Keratinocyte (primary cell): ENCODE data around the gene PUS3. TPM values are rescaled to one million over a fixed set of nuclear protein-coding genes. Genes with fewer than 3 reads are reported as not detected.

Experiments used
- DNase-seq: peaks from one replicate; pipeline ENCODE4 v3.0.0-alpha.2; 2011; ENCODE audit warnings: low read depth, missing footprints, low spot score
- FAIRE-seq: peaks from 2 replicates; lab custom pipeline; 2011; peaks lifted over from hg19 to GRCh38; lab: Jason Lieb, UNC
- H2AFZ ChIP-seq: 2 replicates; pipeline ENCODE4 v1.6.0; 2012; ENCODE audit warnings: low read length, control low read depth, inconsistent platforms; ENCODE audit not compliant: control insufficient read depth
- H3K27ac ChIP-seq: 2 replicates; pipeline ENCODE4 v1.5.1; 2011; ENCODE audit warnings: low read length; ENCODE audit not compliant: control insufficient read depth, insufficient read depth
- H3K27me3 ChIP-seq: 3 replicates; pipeline ENCODE4 v1.6.0; 2011; ENCODE audit warnings: low read length; ENCODE audit not compliant: control insufficient read depth, insufficient read depth; ENCODE audit errors: extremely low read depth
- H3K36me3 ChIP-seq, 2 experiments: 2 replicates in 1 of 2; 3 replicates in 1 of 2; pipeline ENCODE4 v1.5.1; 2011; ENCODE audit warnings: low read length in 2 of 2, mild to moderate bottlenecking in 1 of 2; ENCODE audit not compliant: control insufficient read depth in 2 of 2, insufficient read depth in 2 of 2; ENCODE audit errors: extremely low read depth in 1 of 2
- H3K4me1 ChIP-seq: 3 replicates; pipeline ENCODE4 v1.5.1; 2011; ENCODE audit warnings: low read length; ENCODE audit not compliant: control insufficient read depth, insufficient read depth; ENCODE audit errors: extremely low read depth
- H3K4me2 ChIP-seq: 3 replicates; pipeline ENCODE4 v1.6.0; 2011; ENCODE audit warnings: low read depth, low read length; ENCODE audit not compliant: control insufficient read depth, insufficient read depth; ENCODE audit errors: extremely low read depth
- H3K4me3 ChIP-seq, 3 experiments: fragments of 200-600 bp in 1 of 3; sonication (generic) in 1 of 3; 2 replicates in 2 of 3; 3 replicates in 1 of 3; pipeline ENCODE4 v1.5.1; 2011 to 2016; ENCODE audit warnings: low read length in 3 of 3, mild to moderate bottlenecking in 3 of 3, control low read depth in 2 of 3, inconsistent platforms in 1 of 3, low read depth in 1 of 3, mixed read lengths in 1 of 3, mixed run types in 1 of 3, moderate library complexity in 1 of 3; ENCODE audit not compliant: control insufficient read depth in 2 of 3, insufficient read depth in 2 of 3; ENCODE audit errors: extremely low read depth in 1 of 3
- H3K79me2 ChIP-seq: 2 replicates; pipeline ENCODE4 v1.6.0; 2012; ENCODE audit warnings: low read length; ENCODE audit not compliant: control insufficient read depth, insufficient read depth
- H3K9ac ChIP-seq: 3 replicates; pipeline ENCODE4 v1.6.0; 2011; ENCODE audit warnings: low read length; ENCODE audit not compliant: control insufficient read depth, insufficient read depth; ENCODE audit errors: extremely low read depth
- H3K9me1 ChIP-seq: 3 replicates; pipeline ENCODE4 v1.6.0; 2011; ENCODE audit warnings: low read length; ENCODE audit not compliant: control insufficient read depth, insufficient read depth; ENCODE audit errors: extremely low read depth
- H3K9me3 ChIP-seq: 2 replicates; pipeline ENCODE4 v1.5.1; 2012; ENCODE audit warnings: low read depth, low read length; ENCODE audit not compliant: control insufficient read depth
- H4K20me1 ChIP-seq: 3 replicates; pipeline ENCODE4 v1.6.0; 2011; ENCODE audit warnings: low read length; ENCODE audit not compliant: control insufficient read depth, insufficient read depth; ENCODE audit errors: extremely low read depth
- EZH2 ChIP-seq: IDR thresholded peaks from one replicate; pipeline ENCODE4 v1.6.1; 2012; ENCODE audit warnings: inconsistent platforms, mild to moderate bottlenecking, low read length, moderate library complexity
- dilution Hi-C: fragments of 300-500 bp; cut with MboI; formaldehyde crosslinking; loops from one replicate; pipeline ENCODE4 v1.7.0; 2020; ENCODE audit warnings: low sequenced_read_pairs; ENCODE audit not compliant: extremely low pct_ligation_motif_present
- polyA plus RNA-seq, 5 experiments: library from polyadenylated mRNA; depleted of rRNA in 3 of 5; stranded (reverse) in 3 of 5; stranded (forward) in 1 of 5; unstranded in 1 of 5; fragments of >200 nt; gene quantifications; 1 replicate in 1 of 5; 2 replicates in 3 of 5; 3 replicates in 1 of 5; pipeline versions ENCODE4 v1.2.1 to v1.2.3, GENCODE V29; 2011 to 2012; ENCODE audit warnings: missing spikeins in 2 of 5, low read depth in 1 of 5, low replicate concordance in 1 of 5
- TF ChIP-seq, protein P1 (sequence below), 3 experiments: IDR thresholded peaks in 1 of 3; conservative IDR thresholded peaks in 1 of 3; optimal IDR thresholded peaks in 1 of 3; 2 replicates in 2 of 3; 3 replicates in 1 of 3; pipeline versions ENCODE3 to v1.5.1; 2011; ENCODE audit warnings: low read length in 3 of 3, mild to moderate bottlenecking in 3 of 3, moderate library complexity in 2 of 3, control low read depth in 1 of 3, inconsistent platforms in 1 of 3; ENCODE audit not compliant: insufficient read depth in 2 of 3; ENCODE audit errors: extremely low read depth in 1 of 3

Gene PUS3
- polyA plus RNA-seq, 1 donor (not counting 4 experiments of a cell fraction or from before 2014, with no cell fraction given) = 11.8 TPM

DNA sequence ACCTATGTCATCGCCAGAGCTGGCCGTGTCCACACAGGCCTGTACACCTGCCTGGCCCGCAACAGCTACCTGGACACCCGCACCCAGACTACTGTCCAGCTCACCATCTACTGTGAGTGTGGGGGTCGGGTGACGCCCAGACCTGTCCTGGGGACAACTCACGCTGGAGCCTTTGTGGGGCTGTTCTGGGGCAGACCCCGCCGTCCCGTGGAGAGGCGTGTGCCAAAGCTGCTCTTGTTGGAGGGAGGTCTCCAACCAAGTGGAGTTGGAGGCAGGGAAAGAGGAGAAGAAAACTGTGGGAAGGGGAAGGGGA, 47.1 kb upstream of the PUS3 start:
- H3K79me2 ChIP-seq = no peaks in the 10 kb centered on the region
- H3K4me3 ChIP-seq = no peak overlapping the region
- H3K27ac ChIP-seq = no peak overlapping the region
- TF ChIP-seq, protein P1, sequence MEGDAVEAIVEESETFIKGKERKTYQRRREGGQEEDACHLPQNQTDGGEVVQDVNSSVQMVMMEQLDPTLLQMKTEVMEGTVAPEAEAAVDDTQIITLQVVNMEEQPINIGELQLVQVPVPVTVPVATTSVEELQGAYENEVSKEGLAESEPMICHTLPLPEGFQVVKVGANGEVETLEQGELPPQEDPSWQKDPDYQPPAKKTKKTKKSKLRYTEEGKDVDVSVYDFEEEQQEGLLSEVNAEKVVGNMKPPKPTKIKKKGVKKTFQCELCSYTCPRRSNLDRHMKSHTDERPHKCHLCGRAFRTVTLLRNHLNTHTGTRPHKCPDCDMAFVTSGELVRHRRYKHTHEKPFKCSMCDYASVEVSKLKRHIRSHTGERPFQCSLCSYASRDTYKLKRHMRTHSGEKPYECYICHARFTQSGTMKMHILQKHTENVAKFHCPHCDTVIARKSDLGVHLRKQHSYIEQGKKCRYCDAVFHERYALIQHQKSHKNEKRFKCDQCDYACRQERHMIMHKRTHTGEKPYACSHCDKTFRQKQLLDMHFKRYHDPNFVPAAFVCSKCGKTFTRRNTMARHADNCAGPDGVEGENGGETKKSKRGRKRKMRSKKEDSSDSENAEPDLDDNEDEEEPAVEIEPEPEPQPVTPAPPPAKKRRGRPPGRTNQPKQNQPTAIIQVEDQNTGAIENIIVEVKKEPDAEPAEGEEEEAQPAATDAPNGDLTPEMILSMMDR (optimal IDR thresholded peaks at IDR 0.05 in 1 of 3, IDR thresholded peaks at IDR 0.05 in 1 of 3, conservative IDR thresholded peaks at IDR 0.05 in 1 of 3; ENCODE audit: extremely low read depth in 1 of 3, insufficient read depth in 2 of 3, low read length in 3 of 3) = no peak
- no peak for TF ChIP-seq EZH2
- H3K4me2 ChIP-seq = no peak overlapping the region
- no peaks in the 10 kb centered on the region for H3K9me1 ChIP-seq
- no peaks in the 10 kb centered on the region for H4K20me1 ChIP-seq
- no peaks in the 10 kb centered on the region for H3K36me3 ChIP-seq
- no peak overlapping the region for H3K9ac ChIP-seq
- H3K4me1 ChIP-seq = peaks cover 18% of the 10 kb centered on the region
- dilution Hi-C loops = no loop called here
- DNase-seq (no peak), FAIRE-seq (no peak)
- no peaks in the 10 kb centered on the region for H3K27me3 ChIP-seq
- H2AFZ ChIP-seq = no peak overlapping the region
- H3K9me3 ChIP-seq = no peaks in the 10 kb centered on the region

DNA sequence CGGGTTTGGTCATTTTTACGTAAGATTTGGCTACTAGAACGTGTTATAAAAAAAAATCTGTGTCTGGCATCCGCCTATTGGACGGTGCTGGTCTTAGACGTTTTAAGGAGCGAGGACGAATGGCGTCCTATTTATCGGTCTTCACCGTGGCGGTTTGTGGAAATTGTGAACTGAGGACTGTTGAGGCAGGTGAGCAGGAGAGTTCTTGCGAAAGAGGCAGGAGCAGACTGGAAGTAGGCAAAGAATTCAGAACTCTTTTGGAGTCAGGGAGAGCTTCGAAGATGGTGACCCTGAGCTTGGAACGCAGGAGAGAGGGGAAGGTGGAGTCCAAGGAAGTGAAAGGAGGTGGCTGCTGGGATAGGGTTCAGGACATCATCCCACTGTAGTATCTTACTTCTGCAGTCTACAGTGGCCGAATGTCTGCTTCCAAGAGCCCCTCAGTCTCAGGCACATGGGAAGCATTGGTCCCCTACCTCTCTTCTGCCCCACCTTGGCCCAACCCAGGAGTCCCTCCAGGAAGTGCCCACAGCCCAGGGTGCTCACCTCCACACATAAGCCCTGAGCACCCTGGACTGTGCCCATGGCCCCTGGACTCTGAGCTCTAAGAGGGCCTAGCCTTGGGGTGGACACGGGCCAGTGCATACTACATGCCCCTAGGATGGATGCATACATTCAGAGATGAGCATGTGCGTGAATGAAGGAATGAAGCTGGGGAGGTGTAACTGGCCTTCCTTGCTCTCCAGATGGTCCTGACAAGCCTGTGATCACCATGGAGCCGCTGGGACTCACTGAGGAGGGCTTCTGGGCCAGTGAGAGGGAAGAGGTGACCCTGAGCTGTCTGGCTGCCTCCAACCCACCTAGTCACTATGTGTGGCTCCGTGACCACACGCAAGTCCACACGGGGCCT, 46.5 kb upstream of the PUS3 start:
- Histone ChIP-seq H3K27me3 (no peaks in the 10 kb centered on the region), H3K4me3 (no peak overlapping the region), H4K20me1 (no peaks in the 10 kb centered on the region), H3K9ac (no peak overlapping the region), H3K9me1 (no peaks in the 10 kb centered on the region), H3K9me3 (no peaks in the 10 kb centered on the region), H3K4me1 (peaks cover 18% of the 10 kb centered on the region), H3K36me3 (no peaks in the 10 kb centered on the region), H3K79me2 (no peaks in the 10 kb centered on the region), H2AFZ (no peak overlapping the region), H3K4me2 (no peak overlapping the region), H3K27ac (no peak overlapping the region)
- TF ChIP-seq, protein P1 (optimal IDR thresholded peaks at IDR 0.05 in 1 of 3, IDR thresholded peaks at IDR 0.05 in 1 of 3, conservative IDR thresholded peaks at IDR 0.05 in 1 of 3; ENCODE audit: extremely low read depth in 1 of 3, insufficient read depth in 2 of 3, low read length in 3 of 3) = no peak
- TF ChIP-seq EZH2 = no peak
- dilution Hi-C loops = loop anchor here (25.0 kb wide), 1 partner anchor 263 kb away; the partner anchor contains the start of genes FAM118B and RPUSD4
- DNase-seq (no peak), FAIRE-seq (no peak)
